Measurements from ENCODE around the gene RPL23. TPM values are rescaled to one million over a fixed set of nuclear protein-coding genes. Genes with fewer than 3 reads are reported as not detected.

The RPL23 gene
- total and polyA plus RNA-seq, 9 of the 15 experiments (the other 6 are each of a cell fraction or from before 2014, with no cell fraction given), result 1,745 to 3,667 (median 3,096) TPM

DNA sequence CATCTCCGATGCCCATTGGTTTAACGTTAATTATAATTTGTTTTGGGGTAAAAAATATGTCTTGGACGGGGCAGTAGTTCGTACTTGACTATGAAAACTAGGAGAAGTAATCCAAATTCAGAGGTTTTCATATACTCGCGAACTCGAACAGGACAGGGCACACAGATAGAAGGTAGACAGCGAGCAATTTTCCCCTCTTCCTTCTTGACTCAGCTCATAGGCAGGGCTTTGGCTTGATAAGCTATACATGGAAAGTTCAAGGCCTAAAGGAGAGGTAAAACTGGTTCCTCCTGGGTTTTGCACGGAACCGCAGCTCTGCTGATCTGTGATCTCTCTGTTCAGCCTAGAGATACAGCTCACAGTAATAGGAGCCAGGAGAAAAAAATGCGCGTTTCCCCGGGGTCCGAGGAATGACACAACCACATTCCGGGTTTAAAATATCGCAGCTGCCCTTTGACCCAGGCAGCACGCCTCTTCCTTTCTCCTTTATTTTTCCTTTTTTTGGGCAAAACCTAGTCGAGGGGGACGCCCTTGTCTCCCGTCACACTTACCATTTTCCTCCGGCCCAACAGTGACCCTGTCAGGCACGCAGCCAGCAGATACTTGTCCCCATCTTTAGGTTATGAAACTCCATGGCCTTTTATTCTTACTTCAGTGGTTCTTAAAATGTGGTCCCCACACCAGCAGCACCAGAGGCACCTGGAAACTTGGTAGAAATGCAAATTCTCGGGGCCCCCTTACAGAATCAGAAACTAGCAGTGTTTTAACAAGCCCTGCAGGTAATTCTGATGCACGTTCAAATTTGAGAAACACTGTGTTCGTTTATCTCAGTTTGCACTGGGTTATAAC, 14.7 kb upstream of the RPL23 start (continued):
- TF ChIP-seq HINFP (tag; conservative IDR thresholded peaks at IDR 0.05; ENCODE audit: low read depth) (peak; percentile 96), ZKSCAN8 (CRISPR knock-in tag; IDR thresholded peaks at IDR 0.05) (peak; percentile 54; the same call in 1 of the 2 replicates), GABPB2 (CRISPR knock-in tag; conservative IDR thresholded peaks at IDR 0.05) (no peak), PRDM10 (IDR thresholded peaks at IDR 0.05; ENCODE audit: partially characterized antibody) (peak; percentile 84), MXI1 (IDR thresholded peaks at IDR 0.05; ENCODE audit: low read depth, low read length) (0 out of 2 replicates have a peak, but pooled peaks have one; percentile 41), ZNF589 (CRISPR knock-in tag; IDR thresholded peaks at IDR 0.05; ENCODE audit: low read depth) (0 out of 2 replicates have a peak, but pooled peaks have one; percentile 47), YY1 (IDR thresholded peaks at IDR 0.05; ENCODE audit: borderline replicate concordance in 1 of 3, control insufficient read depth in 1 of 3, extremely low read depth in 1 of 3, insufficient read depth in 3 of 3, insufficient read length in 1 of 3, insufficient replicate concordance in 2 of 3, low read depth in 1 of 3, low read length in 2 of 3) (peak in 1 of 3 experiments; percentile 13)
- TF ChIP-seq, protein P1, sequence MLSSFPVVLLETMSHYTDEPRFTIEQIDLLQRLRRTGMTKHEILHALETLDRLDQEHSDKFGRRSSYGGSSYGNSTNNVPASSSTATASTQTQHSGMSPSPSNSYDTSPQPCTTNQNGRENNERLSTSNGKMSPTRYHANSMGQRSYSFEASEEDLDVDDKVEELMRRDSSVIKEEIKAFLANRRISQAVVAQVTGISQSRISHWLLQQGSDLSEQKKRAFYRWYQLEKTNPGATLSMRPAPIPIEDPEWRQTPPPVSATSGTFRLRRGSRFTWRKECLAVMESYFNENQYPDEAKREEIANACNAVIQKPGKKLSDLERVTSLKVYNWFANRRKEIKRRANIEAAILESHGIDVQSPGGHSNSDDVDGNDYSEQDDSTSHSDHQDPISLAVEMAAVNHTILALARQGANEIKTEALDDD (IDR thresholded peaks at IDR 0.05), result peak; percentile 19; the same call in 1 of the 2 replicates
- TF ChIP-seq, protein P2, sequence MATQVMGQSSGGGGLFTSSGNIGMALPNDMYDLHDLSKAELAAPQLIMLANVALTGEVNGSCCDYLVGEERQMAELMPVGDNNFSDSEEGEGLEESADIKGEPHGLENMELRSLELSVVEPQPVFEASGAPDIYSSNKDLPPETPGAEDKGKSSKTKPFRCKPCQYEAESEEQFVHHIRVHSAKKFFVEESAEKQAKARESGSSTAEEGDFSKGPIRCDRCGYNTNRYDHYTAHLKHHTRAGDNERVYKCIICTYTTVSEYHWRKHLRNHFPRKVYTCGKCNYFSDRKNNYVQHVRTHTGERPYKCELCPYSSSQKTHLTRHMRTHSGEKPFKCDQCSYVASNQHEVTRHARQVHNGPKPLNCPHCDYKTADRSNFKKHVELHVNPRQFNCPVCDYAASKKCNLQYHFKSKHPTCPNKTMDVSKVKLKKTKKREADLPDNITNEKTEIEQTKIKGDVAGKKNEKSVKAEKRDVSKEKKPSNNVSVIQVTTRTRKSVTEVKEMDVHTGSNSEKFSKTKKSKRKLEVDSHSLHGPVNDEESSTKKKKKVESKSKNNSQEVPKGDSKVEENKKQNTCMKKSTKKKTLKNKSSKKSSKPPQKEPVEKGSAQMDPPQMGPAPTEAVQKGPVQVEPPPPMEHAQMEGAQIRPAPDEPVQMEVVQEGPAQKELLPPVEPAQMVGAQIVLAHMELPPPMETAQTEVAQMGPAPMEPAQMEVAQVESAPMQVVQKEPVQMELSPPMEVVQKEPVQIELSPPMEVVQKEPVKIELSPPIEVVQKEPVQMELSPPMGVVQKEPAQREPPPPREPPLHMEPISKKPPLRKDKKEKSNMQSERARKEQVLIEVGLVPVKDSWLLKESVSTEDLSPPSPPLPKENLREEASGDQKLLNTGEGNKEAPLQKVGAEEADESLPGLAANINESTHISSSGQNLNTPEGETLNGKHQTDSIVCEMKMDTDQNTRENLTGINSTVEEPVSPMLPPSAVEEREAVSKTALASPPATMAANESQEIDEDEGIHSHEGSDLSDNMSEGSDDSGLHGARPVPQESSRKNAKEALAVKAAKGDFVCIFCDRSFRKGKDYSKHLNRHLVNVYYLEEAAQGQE (IDR thresholded peaks at IDR 0.05; ENCODE audit: borderline replicate concordance), result peak; percentile 32
- TF ChIP-seq, protein P2 (CRISPR knock-in tag; IDR thresholded peaks at IDR 0.05; ENCODE audit: low read depth), result no peak
